Hematopoietic multipotent progenitor cell (in vitro differentiated cells): ENCODE data around the gene YWHAH. TPM values are rescaled to one million over a fixed set of nuclear protein-coding genes. Genes with fewer than 3 reads are reported as not detected.

ENCODE experiments used
- DNase-seq, 3 donors: peaks; one replicate each; pipeline ENCODE4 v3.0.0-alpha.2; 2011 to 2015; ENCODE audit warnings: low read depth in 2 of 3, low spot score in 2 of 3
- total RNA-seq: library from RNA; depleted of rRNA; stranded (reverse); fragments of >200 nt; gene quantifications from one replicate; pipeline ENCODE4 v1.2.3, GENCODE V29; 2012

Gene YWHAH
- 94.8 TPM for total RNA-seq

GRCh38 chr22:31943978-31944699 is at the start of gene YWHAH:
YWHAH (plus strand) TSS chr22:31944535; CDS start chr22:31944734, 199 bp downstream.
- peak; percentile 65 to 95 (median 89) for DNase-seq

- no peak for DNase-seq
These were observed 48.8 kb upstream of the YWHAH start for GRCh38 chr22:31895411-31896123.

GRCh38 chr22:31896472-31896871 is 47.9 kb upstream of the YWHAH start:
- DNase-seq = no peak

DNA sequence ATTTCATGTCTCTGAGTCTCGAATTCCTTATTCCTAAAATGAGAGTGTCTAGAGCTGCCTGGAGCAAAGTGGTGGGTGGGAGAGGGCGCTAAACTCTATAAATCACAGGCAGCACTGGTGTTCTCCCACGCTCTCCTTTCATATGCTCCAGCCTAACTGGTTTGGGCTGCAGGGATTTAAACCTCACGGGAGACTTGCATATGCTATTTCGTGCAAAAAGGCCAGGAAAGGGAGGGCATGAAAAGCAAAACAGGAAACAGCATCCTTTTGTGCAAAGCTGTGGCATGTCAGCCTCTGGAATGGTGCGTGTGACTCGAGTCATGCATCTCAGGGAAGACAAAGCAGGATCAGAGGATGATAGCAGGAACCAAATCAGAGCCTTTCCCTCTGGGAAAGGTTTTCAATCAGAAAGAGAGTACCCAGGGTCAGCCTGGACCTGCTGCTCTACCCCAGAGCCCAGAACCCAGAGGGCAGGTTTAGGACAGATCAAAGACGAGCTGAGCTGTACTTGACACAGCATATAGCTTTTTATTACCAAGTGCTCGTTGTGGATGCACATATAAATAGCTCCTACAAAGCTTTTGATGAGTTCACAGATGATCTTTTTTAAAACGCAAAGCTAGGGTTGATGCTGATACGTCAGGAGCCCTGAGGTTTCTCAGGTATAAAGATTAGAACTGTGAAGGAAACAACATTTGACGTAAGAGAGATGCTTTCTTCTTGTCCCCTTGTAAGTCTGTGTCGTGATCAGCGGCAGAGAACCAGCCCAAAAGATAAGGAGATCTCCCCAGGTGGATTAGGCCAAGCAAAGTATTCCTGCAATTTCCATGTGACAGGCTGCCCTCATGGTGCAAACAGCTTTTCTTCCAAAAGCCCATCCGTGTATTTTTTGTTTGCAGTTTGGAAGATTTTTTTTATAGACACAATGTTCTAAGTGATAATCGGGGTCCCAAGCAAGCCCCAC is 46.2 kb upstream of the YWHAH start:
- no peak for DNase-seq

GRCh38 chr22:31898926-31899325 is 45.4 kb upstream of the YWHAH start:
- no peak for DNase-seq

DNA sequence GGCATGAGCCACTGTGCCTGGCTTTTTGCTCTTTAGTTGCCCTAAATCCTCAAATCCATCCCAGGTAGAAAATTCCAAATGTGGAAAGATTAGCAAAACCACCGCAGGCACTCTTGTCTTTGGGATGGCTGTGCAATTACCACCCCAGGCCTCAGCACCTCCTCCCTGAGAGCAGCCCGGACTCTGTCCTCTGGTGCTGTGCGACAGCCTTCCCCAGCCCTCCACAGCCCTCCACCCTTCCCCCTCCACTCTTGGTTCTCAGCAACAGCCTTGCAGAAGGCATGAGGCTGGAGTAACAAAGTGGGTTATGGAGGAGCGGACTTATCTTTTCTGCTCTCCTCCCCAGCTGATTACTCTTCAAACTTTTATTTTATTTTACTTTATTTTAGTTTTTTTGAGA is 44.7 kb upstream of the YWHAH start:
- no peak for DNase-seq

- DNase-seq = peak in 1 of 3 donors; percentile 10
These were observed 42.8 kb upstream of the YWHAH start for GRCh38 chr22:31901388-31902137.

GRCh38 chr22:31904651-31905050 is 39.7 kb upstream of the YWHAH start:
- DNase-seq = no peak

GRCh38 chr22:31905356-31905755 is 39.0 kb upstream of the YWHAH start:
- DNase-seq = no peak

GRCh38 chr22:31906086-31906485 is 38.2 kb upstream of the YWHAH start:
- DNase-seq = no peak

DNA sequence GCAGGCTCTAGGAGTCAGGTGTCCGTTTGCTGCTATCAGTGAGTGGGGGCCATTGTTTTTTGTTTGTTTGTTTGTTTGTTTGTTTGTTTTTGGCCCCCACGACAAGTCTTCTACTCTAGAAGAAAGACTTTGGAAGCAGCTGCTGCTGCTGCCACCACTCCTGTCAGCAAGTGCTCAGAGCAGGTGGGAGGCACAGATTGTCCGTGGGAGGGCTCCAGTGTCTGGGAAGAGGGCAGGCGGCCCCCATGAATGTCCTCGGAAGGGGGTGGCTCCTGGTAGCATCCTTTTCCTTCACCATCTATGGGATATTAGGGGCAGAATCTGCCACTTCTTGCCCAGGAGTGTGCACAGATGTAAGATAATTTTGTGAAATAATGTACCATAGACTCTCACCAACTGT is 37.8 kb upstream of the YWHAH start:
- DNase-seq = no peak

DNA sequence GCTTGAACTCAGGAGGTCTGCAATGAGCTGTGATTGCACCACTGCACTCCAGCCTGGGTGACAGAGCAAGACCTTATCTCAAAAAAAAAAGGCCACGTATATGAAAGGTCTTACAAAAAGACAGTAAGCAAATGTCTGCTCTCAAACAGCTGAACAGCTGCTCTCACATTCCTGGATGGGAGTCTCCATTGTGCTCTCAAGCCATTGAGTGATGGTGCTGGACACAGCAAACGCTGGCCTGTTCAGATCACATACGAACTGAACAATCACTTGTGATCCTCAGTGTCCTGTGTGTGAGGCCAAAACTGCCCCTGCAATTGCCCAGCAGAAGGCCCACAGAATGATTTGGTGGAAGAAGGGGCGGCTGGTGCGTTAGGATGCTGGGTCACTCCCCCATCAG is 34.4 kb upstream of the YWHAH start:
- no peak for DNase-seq

- no peak for DNase-seq
These were observed 32.5 kb upstream of the YWHAH start for GRCh38 chr22:31911565-31912406.

- no peak for DNase-seq
These were observed 32.0 kb upstream of the YWHAH start for GRCh38 chr22:31912407-31912743.

DNA sequence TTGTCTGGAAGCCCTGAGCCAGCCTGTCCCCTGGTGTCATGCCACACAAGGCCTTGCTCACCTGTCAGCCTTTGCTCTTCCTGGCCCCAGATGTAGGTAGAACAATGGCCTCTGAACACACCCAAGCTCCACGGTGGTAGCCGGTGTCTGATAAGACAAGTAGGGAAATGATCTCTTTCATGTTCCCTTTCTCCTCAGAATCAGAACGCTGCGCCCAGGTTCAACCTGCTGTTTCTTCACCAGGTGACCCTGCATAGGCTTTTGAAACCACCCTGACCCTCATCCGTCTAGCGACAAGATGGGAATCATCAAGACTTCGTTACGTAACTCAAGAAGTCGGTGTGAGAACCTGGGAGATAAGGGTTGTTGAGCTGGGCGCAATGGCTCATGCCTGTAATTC is 28.7 kb upstream of the YWHAH start:
- no peak for DNase-seq

DNA sequence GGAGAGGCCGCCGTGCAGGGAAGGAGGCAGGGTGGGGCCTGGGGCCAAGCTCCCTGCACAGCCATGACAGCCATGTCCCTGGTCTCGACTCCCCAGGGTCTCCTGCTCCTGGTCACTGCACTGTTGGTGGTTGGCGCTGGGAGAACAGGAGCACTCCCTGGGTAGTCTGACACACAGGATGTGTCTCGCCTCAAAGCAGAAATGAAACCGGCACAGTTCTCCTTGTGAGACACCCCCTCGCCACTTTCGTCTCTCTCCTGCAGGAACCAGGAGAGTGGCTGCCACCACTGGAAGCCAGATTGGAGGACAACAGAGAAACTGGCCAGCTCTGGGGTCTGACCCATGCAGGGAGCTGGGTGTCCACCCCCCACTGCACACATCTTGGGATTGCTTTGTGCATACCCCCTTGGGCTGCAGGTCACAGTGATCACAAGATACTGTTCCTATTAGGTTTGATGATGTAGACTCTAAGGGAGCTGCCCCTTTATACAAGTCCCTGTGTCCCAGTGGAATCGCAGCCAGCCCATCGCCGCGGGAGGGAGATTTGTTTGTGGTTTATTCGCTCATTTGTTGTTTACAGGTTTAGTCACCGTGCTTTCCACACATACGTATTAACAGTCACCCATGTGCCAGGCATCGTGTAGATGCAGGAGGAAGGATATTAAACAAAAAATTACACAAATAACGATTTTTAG is 27.0 kb upstream of the YWHAH start:
- no peak for DNase-seq

- no peak for DNase-seq
These were observed 24.6 kb upstream of the YWHAH start for GRCh38 chr22:31919730-31920129.

GRCh38 chr22:31920306-31920705 is 24.0 kb upstream of the YWHAH start:
- DNase-seq = no peak

GRCh38 chr22:31921106-31921505 is 23.2 kb upstream of the YWHAH start:
- DNase-seq = no peak
